Lower leg skin (tissue), 3 donors: ENCODE measurements around the gene ZNF507.

Source experiments
- POLR2A ChIP-seq, 2 donors: fragments of 450-650 bp; IDR thresholded peaks; one replicate each; pipeline ENCODE4 v1.6.1; 2016 to 2017; ENCODE audit warnings: antibody characterized with exemption in 2 of 2, mild to moderate bottlenecking in 1 of 2, moderate library complexity in 1 of 2
- TF ChIP-seq, protein P1 (sequence below), 3 donors: fragments of 450-650 bp; IDR thresholded peaks; one replicate each; pipeline ENCODE4 v1.5.1; 2016; ENCODE audit warnings: antibody characterized with exemption in 3 of 3, mild to moderate bottlenecking in 3 of 3, moderate library complexity in 2 of 3

DNA sequence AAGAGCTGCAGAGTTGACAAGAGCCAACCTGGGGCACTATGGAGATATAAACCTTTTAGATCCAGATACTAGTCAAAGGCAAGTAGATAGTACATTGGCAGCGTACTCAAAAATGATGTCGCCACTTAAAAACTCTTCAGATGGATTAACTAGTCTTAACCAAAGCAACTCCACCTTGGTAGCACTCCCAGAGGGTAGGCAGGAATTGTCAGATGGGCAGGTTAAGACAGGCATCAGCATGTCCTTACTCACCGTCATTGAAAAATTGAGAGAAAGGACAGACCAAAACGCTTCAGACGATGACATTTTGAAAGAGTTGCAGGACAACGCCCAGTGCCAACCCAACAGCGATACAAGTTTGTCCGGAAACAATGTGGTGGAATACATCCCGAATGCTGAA, 8.9 kb downstream of the ZNF507 start:
- TF ChIP-seq, protein P1, sequence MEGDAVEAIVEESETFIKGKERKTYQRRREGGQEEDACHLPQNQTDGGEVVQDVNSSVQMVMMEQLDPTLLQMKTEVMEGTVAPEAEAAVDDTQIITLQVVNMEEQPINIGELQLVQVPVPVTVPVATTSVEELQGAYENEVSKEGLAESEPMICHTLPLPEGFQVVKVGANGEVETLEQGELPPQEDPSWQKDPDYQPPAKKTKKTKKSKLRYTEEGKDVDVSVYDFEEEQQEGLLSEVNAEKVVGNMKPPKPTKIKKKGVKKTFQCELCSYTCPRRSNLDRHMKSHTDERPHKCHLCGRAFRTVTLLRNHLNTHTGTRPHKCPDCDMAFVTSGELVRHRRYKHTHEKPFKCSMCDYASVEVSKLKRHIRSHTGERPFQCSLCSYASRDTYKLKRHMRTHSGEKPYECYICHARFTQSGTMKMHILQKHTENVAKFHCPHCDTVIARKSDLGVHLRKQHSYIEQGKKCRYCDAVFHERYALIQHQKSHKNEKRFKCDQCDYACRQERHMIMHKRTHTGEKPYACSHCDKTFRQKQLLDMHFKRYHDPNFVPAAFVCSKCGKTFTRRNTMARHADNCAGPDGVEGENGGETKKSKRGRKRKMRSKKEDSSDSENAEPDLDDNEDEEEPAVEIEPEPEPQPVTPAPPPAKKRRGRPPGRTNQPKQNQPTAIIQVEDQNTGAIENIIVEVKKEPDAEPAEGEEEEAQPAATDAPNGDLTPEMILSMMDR (IDR thresholded peaks at IDR 0.05): no peak
- no peak for TF ChIP-seq POLR2A (IDR thresholded peaks at IDR 0.05)
